ENCODE measurements around the gene UBXN10.
A peak's percentile ranks its signal among the peaks of the same experiment; 100 is the strongest.

UBXN10 gene

GRCh38 chr1:20185834-20186782 is at the start of gene UBXN10, which contains the start of gene PLA2G2C:
TSS of gene UBXN10 (plus strand) at chr1:20186096. CDS start at chr1:20190562, 4,466 bp downstream.
TSS of gene PLA2G2C (minus strand) at chr1:20186518. CDS start at chr1:20177363, 9,155 bp downstream.
- DNase-seq, result no peak

GRCh38 chr1:20136249-20136648 is 49.6 kb upstream of the UBXN10 start:
- no peak for DNase-seq

GRCh38 chr1:20137055-20137454 is 48.8 kb upstream of the UBXN10 start:
- DNase-seq, result no peak

GRCh38 chr1:20137604-20138003 is 48.3 kb upstream of the UBXN10 start:
- DNase-seq, result no peak

- DNase-seq, result no peak
These were observed 47.5 kb upstream of the UBXN10 start for GRCh38 chr1:20138346-20138745.

- DNase-seq, result no peak
These were observed 46.8 kb upstream of the UBXN10 start, which contains the start of gene PLA2G2F for GRCh38 chr1:20138961-20139550. TSS of gene PLA2G2F (plus strand) at chr1:20139323. CDS start at chr1:20139428, 105 bp downstream.

GRCh38 chr1:20139776-20140612 is 45.9 kb upstream of the UBXN10 start:
- no peak for DNase-seq

- no peak for DNase-seq
These were observed 44.9 kb upstream of the UBXN10 start for GRCh38 chr1:20141001-20141400.

GRCh38 chr1:20141466-20141865 is 44.4 kb upstream of the UBXN10 start:
- DNase-seq, result no peak

GRCh38 chr1:20142001-20142710 is 43.7 kb upstream of the UBXN10 start:
- DNase-seq, result no peak

- no peak for DNase-seq
These were observed 42.6 kb upstream of the UBXN10 start for GRCh38 chr1:20143318-20143717.

GRCh38 chr1:20143734-20144565 is 41.9 kb upstream of the UBXN10 start:
- DNase-seq, result no peak

- no peak for DNase-seq
These were observed 37.9 kb upstream of the UBXN10 start for GRCh38 chr1:20147846-20148570.

- DNase-seq, result no peak
These were observed 37.1 kb upstream of the UBXN10 start for GRCh38 chr1:20148571-20149500.

- no peak for DNase-seq
These were observed 36.1 kb upstream of the UBXN10 start for GRCh38 chr1:20149601-20150325.

- no peak for DNase-seq
These were observed 35.6 kb upstream of the UBXN10 start for GRCh38 chr1:20150326-20150705.

GRCh38 chr1:20150969-20151368 is 34.9 kb upstream of the UBXN10 start:
- no peak for DNase-seq

GRCh38 chr1:20151906-20152598 is 33.8 kb upstream of the UBXN10 start:
- DNase-seq, result peak; percentile 45
